NCI-H526 (cell line): ENCODE results near the gene MYBPC2.
A peak's percentile ranks its signal among the peaks of the same experiment; 100 is the strongest.
"Not testable (repeated sequence)": the region's sequence is repeated elsewhere in the genome, so short reads cannot be mapped to it uniquely, and the experiment has no call there.

Experiments used
- DNase-seq, 2 experiments: peaks; one replicate each; lab custom pipeline; 2025; lab: John Stamatoyannopoulos, UW

MYBPC2 gene

GRCh38 chr19:50459638-50460037, 26.9 kb downstream of the MYBPC2 start:
- DNase-seq, result no peak

- DNase-seq, result no peak
These were observed 27.6 kb downstream of the MYBPC2 start for GRCh38 chr19:50460161-50460765.

- DNase-seq, result peak; percentile 62 to 83
These were observed 28.6 kb downstream of the MYBPC2 start for GRCh38 chr19:50461066-50461875.

- no peak for DNase-seq
These were observed 30.3 kb downstream of the MYBPC2 start for GRCh38 chr19:50462970-50463369.

GRCh38 chr19:50464348-50464747, 31.7 kb downstream of the MYBPC2 start:
- no peak for DNase-seq

- no peak for DNase-seq
These were observed 32.3 kb downstream of the MYBPC2 start for GRCh38 chr19:50465000-50465399.

GRCh38 chr19:50465986-50466705, 33.5 kb downstream of the MYBPC2 start:
- DNase-seq, result peak in 1 of 2 experiments; percentile 26

GRCh38 chr19:50466706-50467039, 34.0 kb downstream of the MYBPC2 start:
- DNase-seq, result no peak

- DNase-seq, result no peak
These were observed 34.9 kb downstream of the MYBPC2 start for GRCh38 chr19:50467566-50467965.

- no peak for DNase-seq
These were observed 36.1 kb downstream of the MYBPC2 start for GRCh38 chr19:50468818-50469217.

GRCh38 chr19:50473336-50473735, 40.6 kb downstream of the MYBPC2 start:
- not testable (repeated sequence) for DNase-seq

GRCh38 chr19:50475101-50475568, 42.4 kb downstream of the MYBPC2 start:
- no peak for DNase-seq

- no peak for DNase-seq
These were observed 43.1 kb downstream of the MYBPC2 start for GRCh38 chr19:50475736-50476223.

- DNase-seq, result peak; percentile 94 to 97
These were observed 43.7 kb downstream of the MYBPC2 start, which contains the start of the genes EMC10 and GARIN5A for GRCh38 chr19:50476224-50476906. Gene EMC10 (plus strand): TSS chr19:50476507. CDS start chr19:50476545, 38 bp downstream. Gene GARIN5A (minus strand): TSS chr19:50476848. CDS start chr19:50476388, 460 bp downstream.

- no peak for DNase-seq
These were observed 44.2 kb downstream of the MYBPC2 start for GRCh38 chr19:50476907-50477238.

- DNase-seq, result no peak
These were observed 45.2 kb downstream of the MYBPC2 start for GRCh38 chr19:50477751-50478515.

- peak; percentile 17 to 71 for DNase-seq
These were observed 46.4 kb downstream of the MYBPC2 start for GRCh38 chr19:50478901-50479715.

GRCh38 chr19:50479761-50480251, 47.1 kb downstream of the MYBPC2 start:
- no peak for DNase-seq

- DNase-seq, result no peak
These were observed 47.8 kb downstream of the MYBPC2 start for GRCh38 chr19:50480281-50481111.
